Activated CD4-positive, alpha-beta T cell treated with anti-CD3 and anti-CD28 coated beads, Interleukin-2, amount 50 U/mL, for 16 hours (primary cell): ENCODE data around the gene OR5B17.
"Not testable (repeated sequence)": the region's sequence is repeated elsewhere in the genome, so short reads cannot be mapped to it uniquely, and the experiment has no call there.

Experiments used
- DNase-seq: peaks from one replicate; pipeline ENCODE4 v3.0.0-alpha.2; 2020

The OR5B17 gene

DNA sequence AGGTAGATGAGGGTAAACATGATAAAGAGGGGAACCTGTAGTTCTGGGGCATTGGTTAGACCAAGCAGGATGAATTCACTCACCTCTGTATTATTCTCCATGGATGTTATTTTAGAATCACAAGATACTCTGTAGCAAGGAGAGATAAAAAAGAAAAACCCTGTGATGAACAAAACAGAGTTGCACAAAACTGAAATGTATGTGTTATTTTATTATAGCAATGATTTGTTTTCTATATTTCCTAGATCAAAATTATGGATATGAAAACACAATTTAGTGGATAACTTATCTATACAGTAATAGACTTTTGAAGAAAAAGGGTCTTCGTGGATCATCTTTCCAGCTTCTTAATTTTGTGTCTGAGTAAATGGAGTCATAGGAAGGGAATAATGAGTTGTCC lies at the start of gene OR5B17:
Gene OR5B17, minus strand, starts transcription at position 101 of the 400 bp plus-strand sequence. Its CDS starts 0 bp downstream, at position 101.
- DNase-seq, result no peak

DNA sequence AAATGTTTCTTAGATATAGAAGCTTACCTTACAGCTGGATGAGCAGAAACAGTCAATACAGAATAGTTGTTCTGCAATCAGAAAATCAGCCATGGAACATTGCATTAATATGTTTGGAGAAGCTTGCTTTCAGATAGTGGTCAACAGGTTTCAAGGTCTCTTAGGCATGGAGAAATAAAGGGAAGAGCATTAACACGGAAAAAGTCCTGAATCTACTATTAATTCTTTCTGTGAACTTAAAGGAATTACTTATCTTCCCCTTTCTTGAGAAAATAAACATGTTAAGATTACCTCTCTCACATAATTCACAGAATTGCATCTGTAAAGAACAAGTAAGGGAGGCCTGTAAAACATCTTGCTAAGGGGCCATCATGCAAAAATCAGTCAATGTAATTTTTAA lies 47.9 kb upstream of the OR5B17 start, which contains the start of gene OR5B3:
Gene OR5B3, minus strand, starts transcription at position 101 of the 400 bp plus-strand sequence. CDS start 3,465 bp downstream, outside the sequence.
- no peak for DNase-seq

DNA sequence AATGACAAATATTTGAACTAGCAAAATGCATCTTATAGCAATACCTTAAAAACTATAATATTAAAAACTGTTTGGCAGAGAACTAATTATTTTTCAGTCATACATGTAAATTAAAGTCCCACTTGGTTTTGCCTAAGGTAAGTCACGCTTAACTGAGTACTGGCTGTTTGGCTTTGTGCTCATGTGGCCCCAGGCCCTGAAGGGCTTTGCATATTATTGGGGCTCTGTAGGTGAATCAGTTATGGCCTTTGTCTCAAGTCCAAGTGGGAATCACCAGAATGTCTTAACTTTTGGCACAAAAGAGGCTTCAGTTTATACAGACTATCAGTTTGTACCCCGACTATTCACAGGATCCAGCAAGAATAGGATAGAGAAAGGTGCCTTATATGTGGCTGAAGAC lies 40.8 kb upstream of the OR5B17 start:
- DNase-seq, result not testable (repeated sequence)

- no peak for DNase-seq
Measured at GRCh38 chr11:58395581-58395980, 36.7 kb upstream of the OR5B17 start.

DNA sequence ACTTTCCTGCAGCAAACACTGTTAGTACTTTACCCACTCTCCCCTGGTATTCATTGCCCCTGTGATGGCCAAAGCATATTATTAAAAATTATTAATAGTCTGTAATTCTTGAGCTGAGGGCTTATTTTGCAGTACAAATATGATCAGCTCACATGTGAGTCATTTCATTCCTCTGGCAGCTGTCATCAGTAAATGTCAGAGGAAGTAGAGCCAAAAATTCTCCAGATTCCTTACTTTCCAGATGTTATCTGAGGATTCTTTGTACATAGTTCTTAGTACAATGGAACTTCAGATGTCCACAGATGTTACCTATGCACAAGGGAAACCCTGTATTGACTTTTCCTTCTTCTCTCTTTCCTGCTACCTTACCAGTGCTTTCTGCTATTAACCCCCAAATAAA lies 35.3 kb upstream of the OR5B17 start:
- DNase-seq, result no peak

GRCh38 chr11:58392746-58393145 lies 33.9 kb upstream of the OR5B17 start:
- DNase-seq, result no peak

DNA sequence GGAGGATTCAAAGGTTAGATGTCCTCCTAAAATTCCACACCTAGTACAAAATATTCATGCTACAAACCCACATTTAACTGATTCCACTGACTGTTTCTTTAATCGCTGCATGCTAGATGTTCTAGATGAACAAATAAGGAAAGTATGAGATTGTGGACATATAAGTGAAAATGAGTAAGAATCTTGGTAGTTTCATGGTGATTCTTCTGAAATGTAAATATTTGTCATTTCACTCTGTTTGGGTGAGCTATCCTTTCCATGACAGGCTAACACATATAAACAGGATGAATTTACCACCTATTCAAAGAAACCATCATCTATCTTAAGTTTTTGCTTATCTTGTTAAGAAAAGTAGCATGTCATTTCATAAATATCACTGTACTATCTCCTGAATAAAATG lies 33.0 kb upstream of the OR5B17 start:
- DNase-seq, result no peak

- no peak for DNase-seq
Measured at GRCh38 chr11:58390551-58391063, 31.7 kb upstream of the OR5B17 start.

DNA sequence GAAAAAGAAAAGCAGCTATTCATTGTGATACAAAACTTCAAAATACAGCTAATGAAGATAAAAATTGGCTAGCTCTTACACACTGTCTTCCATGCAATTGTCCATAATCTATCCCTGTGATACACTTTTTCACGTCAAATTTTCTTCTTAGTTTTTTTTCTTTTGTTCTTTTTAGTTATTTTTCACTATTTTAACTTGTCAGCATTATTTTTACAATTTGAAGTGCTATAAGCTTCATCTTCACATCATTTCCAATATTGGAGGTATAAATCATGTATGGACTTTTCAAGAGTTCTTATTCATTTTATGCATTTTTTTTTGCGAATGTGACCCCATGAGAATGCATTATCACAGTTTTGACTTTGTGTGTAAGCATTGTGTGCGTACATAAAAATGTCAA lies 4.1 kb downstream of the OR5B17 start:
- DNase-seq, result no peak

DNA sequence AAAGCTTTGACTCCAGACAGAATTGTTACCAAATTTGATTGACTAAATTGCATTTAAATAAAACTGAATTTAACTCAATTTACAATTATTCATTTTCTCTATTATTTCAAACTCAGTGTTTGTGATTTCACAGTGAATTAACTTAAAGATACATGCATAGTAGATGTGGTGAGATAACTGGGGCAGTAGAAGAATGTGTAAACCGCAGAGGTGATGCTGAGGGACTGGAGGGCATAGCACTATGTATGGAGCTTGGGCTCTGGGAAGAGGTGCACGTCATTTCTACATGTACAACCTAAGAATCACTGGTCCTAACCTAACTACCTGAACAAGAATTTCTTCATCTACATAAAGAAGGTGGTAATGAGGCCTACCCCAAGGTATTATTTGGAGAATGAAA lies 13.7 kb downstream of the OR5B17 start:
- DNase-seq, result no peak

- DNase-seq, result no peak
Measured at GRCh38 chr11:58334708-58335107, 24.2 kb downstream of the OR5B17 start.

GRCh38 chr11:58330861-58331260 lies 28.0 kb downstream of the OR5B17 start:
- no peak for DNase-seq

- no peak for DNase-seq
Measured at GRCh38 chr11:58318532-58318931, 40.3 kb downstream of the OR5B17 start.

DNA sequence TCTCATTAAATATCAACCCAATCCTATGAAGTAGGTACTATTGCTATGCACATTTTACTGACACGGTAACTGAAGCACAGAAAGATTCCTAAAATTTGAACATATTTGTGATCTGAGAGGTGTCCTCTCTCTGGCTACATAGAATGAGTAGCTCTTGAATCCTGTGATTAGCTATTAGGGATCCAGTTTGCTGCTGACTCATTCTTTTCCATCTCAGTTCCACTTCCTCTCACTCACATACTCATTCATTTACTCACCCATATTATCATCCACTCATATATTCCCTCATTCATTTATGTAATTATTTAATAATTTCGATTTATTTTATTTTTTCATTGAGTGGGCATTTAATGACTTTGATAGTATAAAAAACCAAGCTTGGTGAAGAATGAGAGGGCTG lies 42.7 kb downstream of the OR5B17 start:
- DNase-seq, result no peak
